Lower leg skin (tissue), 4 donors: ENCODE measurements around the gene C11orf24. TPM values are rescaled to one million over a fixed set of nuclear protein-coding genes. Genes with fewer than 3 reads are reported as not detected.

Experiments used
- DNase-seq, 2 donors: peaks; one replicate each; pipeline ENCODE4 v3.0.0-alpha.2; 2019; ENCODE audit warnings: low spot score in 2 of 2
- H3K4me3 ChIP-seq: fragments of 200-600 bp; sonication (generic); 2 replicates; pipeline ENCODE4 v1.5.1; 2017; ENCODE audit warnings: mild to moderate bottlenecking, low read depth; ENCODE audit not compliant: poor library complexity, severe bottlenecking
- CTCF ChIP-seq, 3 donors: fragments of 450-650 bp; IDR thresholded peaks; one replicate each; pipeline ENCODE4 v1.5.1; 2016; ENCODE audit warnings: antibody characterized with exemption in 3 of 3, mild to moderate bottlenecking in 3 of 3, moderate library complexity in 2 of 3
- POLR2A ChIP-seq, 2 donors: fragments of 450-650 bp; IDR thresholded peaks; one replicate each; pipeline ENCODE4 v1.6.1; 2016 to 2017; ENCODE audit warnings: antibody characterized with exemption in 2 of 2, mild to moderate bottlenecking in 1 of 2, moderate library complexity in 1 of 2
- WGBS, 2 donors: methylation state at CpG; one replicate each; pipeline ENCODE4 v1.1.5; 2018; 5-methylcytosine and 5-hydroxymethylcytosine counted together
- intact Hi-C: fragments of 100-400 bp; cut with DNase I; formaldehyde crosslinking; loops from one replicate; pipeline ENCODE4 v1.15.0; 2023; ENCODE audit warnings: low total_unique reads
- total RNA-seq, 4 donors: library from RNA; depleted of rRNA; stranded (reverse); fragments of >200 nt; gene quantifications; one replicate each; pipeline ENCODE4 v1.1.0, GENCODE V29; 2016

C11orf24 gene
- total RNA-seq, 4 donors from 2014 or later = 12.5 to 37.8 (median 16.2) TPM

- intact Hi-C loops = no loop called here
- DNase-seq = peak in 1 of 2 donors; percentile 49
- TF ChIP-seq CTCF (IDR thresholded peaks at IDR 0.05) = no peak
- no peak for TF ChIP-seq POLR2A (IDR thresholded peaks at IDR 0.05)
- no peak overlapping the region for H3K4me3 ChIP-seq
- 57 to 69% methylated on average over 10 of the region's 10 CpGs for WGBS, 2 donors
Observed at GRCh38 chr11:68269414-68270081, 2.2 kb downstream of the C11orf24 start.

- TF ChIP-seq POLR2A (IDR thresholded peaks at IDR 0.05) (no peak), CTCF (IDR thresholded peaks at IDR 0.05) (no peak)
- peak in 1 of 2 donors; percentile 20 for DNase-seq
- intact Hi-C loops = no loop called here
- no peak overlapping the region for H3K4me3 ChIP-seq
- 95 to 99% methylated on average over 6 of the region's 6 CpGs for WGBS, 2 donors
Observed at GRCh38 chr11:68267881-68268240, 3.9 kb downstream of the C11orf24 start.

GRCh38 chr11:68266936-68267880 lies 4.6 kb downstream of the C11orf24 start:
- no peak for TF ChIP-seq POLR2A (IDR thresholded peaks at IDR 0.05)
- no peak for TF ChIP-seq CTCF (IDR thresholded peaks at IDR 0.05)
- no peak overlapping the region for H3K4me3 ChIP-seq
- WGBS, 2 donors = 90 to 94% methylated on average over 12 of the region's 12 CpGs
- intact Hi-C loops = no loop called here
- DNase-seq = peak in 1 of 2 donors; percentile 48

GRCh38 chr11:68266121-68266891 lies 5.5 kb downstream of the C11orf24 start:
- TF ChIP-seq POLR2A (IDR thresholded peaks at IDR 0.05) (no peak), CTCF (IDR thresholded peaks at IDR 0.05) (no peak)
- DNase-seq = peak in 1 of 2 donors; percentile 72
- intact Hi-C loops = no loop called here
- WGBS, 2 donors = 83 to 85% methylated on average over 14 to 15 of the region's 16 CpGs
- no peak overlapping the region for H3K4me3 ChIP-seq

- no peak for TF ChIP-seq CTCF (IDR thresholded peaks at IDR 0.05)
- TF ChIP-seq POLR2A (IDR thresholded peaks at IDR 0.05) = no peak
- no peak overlapping the region for H3K4me3 ChIP-seq
- intact Hi-C loops = no loop called here
- 88% methylated on average over 13 of the region's 13 CpGs for WGBS, 2 donors
- DNase-seq = peak in 1 of 2 donors; percentile 80
Observed at GRCh38 chr11:68264741-68265540, 6.8 kb downstream of the C11orf24 start.
